GM11168 (cell line): Measurements from ENCODE around the gene FBXO31.
"Not testable (repeated sequence)": the region's sequence is repeated elsewhere in the genome, so short reads cannot be mapped to it uniquely, and the experiment has no call there.

Experiments
- in situ Hi-C: fragments of 300-500 bp; cut with MboI; formaldehyde crosslinking; loops from one replicate; pipeline ENCODE4 v1.12.0; 2022; ENCODE audit warnings: low sequenced_read_pairs; ENCODE audit not compliant: unreplicated experiment

Gene FBXO31

DNA sequence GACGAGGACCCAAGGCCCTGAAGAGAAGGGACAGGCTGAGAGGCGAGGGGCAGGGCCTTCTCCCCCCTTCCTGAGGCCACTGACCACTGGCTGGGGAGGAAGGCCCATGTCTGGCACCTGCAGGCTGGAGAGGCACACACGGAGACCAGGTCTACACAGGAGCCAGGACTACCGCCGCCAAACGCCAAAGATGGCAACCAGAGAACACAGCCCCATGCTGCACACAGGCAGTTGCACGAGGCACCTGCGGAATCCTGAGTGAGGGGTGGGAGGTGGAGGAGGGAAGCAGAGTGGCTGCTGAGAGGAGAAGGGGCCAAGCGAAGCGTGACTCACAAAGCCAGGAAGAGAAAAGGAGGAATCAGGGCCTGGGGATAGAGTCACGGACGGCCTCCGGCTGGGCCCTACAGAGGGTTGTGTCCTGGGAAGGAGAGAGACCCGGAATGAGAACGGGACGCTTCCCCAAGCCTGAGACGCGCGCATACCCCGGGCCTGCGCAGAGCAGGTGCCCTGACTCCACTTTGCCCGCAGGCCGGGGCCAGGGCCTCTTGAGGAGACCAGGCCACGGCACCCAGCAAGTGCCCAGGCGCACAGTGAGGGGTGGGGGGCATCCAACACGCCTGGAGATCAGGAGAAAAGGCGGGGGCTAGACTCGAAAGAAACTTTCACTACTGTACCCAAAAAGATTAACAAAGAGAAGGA, 37.7 kb downstream of the FBXO31 start:
- in situ Hi-C loops: no loop called here

- in situ Hi-C loops: no loop called here
These were observed 38.5 kb downstream of the FBXO31 start for GRCh38 chr16:87344931-87345631.

DNA sequence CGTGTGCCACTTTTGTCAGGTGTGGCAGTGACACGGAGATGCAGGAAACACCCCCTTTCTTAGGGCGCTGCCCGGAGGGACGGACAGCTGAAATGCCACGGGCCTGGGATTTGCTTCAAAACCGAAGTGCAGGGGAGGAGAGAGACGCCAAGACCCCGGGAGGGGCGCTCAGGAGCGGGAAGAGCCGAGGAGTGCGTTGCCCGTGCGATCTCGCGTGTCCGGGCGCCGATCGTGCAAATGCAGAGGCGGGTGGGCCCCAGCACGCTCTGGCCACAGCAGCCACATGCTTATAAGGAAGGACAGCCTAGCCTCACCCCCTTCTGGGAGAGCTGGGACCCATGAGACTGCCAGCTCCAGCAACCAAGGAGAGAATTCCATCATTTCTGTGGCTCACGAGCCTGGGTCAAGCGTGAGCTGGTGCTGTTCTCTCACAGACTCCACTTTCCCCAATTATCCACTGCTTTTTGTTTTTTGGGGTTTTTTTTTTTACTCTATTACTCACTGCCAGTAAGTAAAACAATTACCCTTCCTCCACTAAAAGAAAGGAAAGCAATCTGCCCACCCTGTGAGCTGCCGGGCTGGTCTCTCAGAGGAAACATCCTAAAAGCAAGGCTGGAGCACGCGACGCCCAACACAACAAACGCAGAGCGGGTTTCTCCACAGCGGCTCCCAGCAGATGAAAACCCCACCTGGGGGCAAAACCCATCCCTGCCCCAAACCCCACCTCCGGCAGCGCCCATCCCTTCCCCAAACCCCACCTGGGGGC, 39.2 kb downstream of the FBXO31 start:
- in situ Hi-C loops: no loop called here

- in situ Hi-C loops: no loop called here
These were observed 39.9 kb downstream of the FBXO31 start for GRCh38 chr16:87343753-87344050.

DNA sequence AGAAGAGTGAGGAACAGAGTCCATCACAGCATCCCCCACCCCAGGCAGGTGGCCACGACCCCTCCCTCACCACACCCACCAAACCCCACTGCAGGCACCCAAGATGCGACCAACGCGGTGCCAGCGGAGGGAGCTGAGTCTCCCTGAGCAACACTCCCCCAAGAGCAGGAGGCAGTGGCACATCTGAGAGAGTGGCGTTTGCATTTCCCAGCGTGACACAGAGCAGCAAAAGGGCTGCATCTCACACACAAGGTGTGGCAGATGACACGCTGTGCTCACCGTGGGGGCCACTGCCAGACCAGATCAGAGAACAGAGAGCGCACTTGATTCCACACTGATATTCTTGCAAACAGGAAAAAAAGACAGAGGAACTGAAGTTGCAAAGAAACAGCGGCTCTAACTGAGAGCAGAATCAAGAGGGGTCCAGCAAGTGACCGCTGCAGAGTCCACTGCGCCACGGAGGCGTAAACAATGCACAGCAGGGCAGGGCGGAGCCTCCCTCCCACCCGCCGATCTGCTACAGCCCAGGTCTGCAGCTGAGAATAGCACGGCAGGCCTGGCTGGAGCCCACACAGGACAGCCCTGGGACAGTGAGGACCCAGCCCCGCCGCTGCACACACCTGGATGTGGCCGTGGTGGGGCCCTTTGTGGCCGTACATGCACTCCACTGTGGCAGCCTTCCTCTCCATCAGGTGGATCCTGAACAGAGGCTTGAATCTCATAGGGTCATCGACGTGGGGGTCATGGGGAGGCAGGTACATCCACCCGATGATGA, 40.4 kb downstream of the FBXO31 start:
- in situ Hi-C loops: no loop called here

DNA sequence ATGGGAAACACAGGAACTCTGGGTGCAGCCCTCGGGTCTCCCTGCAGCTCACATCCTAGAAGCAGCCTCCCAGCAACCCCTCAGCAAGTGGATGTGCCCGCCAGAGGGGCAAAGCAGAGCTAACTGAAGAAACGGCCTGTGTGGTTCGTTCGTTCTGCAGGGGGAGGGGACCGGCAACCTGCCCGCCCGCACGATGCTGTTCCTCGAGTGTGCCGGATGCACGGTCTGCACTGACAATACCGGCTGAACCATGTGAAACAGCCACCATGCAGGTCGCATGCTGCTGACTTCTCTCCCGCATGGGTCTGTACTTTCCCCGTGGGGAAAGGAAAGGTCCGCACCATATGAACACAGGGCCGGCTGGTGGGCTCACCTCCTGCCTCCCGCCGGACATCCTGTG, 41.1 kb downstream of the FBXO31 start:
- in situ Hi-C loops: no loop called here

GRCh38 chr16:87340198-87340597, 43.4 kb downstream of the FBXO31 start:
- in situ Hi-C loops: no loop called here

DNA sequence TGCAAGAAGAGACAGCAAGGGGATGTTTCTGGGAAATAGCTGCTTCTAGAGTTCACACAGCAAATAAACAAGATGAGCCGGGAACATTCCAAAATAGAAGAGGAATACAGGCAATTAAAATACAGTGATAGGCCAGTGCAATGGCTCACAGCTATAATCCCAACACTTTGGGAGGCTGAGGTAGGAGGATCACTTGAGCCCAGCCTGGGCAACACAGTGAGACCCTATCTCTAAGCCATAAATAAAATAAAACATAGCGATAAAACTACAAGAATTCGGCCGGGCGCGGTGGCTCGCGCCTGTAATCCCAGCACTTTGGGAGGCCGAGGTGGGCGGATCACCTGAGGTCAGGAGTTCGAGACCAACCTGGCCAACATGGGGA, 43.9 kb downstream of the FBXO31 start:
- in situ Hi-C loops: not testable (repeated sequence)

DNA sequence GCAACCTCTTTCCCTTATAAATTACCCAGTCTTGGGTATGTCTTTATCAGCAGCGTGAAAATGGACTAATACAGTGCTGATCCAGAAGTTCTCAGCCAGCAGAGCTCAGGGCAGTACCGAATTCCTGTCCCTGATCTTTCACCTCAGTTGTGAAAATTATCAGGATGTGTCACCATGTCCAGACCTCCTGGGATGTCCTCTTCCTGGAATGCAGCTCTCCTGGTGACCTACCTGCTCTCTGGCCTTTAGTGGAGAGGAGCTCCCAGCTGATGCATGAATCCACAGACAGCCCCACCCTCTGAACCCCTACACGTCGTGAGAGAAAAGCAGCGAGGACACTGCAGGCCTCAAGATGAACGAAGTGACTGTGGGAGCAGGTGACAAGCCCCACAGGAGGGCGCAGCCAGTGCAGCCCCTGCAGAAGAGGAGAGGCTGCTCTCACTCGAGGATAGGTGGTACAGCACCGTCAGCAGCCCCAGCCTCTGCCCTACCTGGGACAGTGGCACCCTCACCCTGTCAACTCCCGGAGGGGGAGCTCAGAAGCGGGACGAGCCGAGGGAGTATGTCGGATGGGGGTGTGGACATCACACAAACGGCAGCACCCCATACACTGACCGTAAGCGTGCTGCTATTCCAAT, 44.4 kb downstream of the FBXO31 start:
- in situ Hi-C loops: no loop called here

DNA sequence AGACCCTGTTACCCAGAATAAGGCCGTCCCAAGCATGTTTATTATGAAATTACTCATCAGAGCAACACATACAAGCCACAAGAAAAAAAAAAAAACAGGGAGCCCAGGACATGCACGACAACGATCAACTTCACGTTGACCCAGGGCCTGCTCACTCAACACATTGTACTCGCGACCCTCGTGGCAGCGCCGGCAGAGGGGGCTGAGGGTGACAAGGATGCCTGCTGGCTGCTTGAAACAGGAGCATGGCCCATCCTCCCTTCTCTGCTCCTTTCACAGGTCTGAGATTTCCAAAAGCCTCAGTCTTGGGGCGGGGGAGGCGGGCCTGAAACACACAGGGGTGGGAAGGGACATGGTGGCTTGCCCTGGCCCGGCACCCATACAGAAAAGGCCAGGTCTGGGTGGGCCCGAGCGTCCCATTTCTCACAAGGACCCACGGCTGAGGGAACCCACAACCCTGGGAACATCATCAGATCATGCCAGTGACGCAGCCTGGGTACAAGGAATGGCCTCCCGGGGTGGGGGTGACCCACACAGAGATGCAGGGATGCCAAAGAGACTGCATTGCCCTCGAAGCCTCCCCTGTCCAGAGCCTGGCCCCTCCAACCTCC, 45.3 kb downstream of the FBXO31 start:
- in situ Hi-C loops: no loop called here

DNA sequence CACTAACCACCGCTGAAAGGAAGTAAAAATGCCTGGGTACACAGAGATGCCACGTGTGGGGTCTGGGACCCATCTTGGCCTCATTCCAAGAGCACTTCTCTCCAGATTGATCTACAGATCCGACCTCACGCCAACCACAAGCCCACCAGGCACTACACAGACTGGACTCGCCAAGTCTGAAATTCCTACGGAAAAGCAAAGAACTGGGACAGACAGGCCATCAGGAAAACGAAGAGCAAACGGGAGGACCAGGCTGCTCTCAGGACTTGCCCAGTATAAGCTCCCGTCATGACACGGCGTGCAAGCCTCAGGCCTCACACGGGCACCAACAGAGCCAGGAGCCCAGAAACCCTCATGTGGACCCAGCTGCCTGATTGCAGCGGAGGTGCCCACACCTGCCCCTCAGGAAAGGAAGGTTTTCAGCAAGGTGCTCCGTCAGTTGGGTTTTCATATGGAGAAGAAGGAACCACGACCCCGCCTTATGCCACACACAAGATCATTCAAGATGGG, 46.3 kb downstream of the FBXO31 start:
- in situ Hi-C loops: no loop called here

DNA sequence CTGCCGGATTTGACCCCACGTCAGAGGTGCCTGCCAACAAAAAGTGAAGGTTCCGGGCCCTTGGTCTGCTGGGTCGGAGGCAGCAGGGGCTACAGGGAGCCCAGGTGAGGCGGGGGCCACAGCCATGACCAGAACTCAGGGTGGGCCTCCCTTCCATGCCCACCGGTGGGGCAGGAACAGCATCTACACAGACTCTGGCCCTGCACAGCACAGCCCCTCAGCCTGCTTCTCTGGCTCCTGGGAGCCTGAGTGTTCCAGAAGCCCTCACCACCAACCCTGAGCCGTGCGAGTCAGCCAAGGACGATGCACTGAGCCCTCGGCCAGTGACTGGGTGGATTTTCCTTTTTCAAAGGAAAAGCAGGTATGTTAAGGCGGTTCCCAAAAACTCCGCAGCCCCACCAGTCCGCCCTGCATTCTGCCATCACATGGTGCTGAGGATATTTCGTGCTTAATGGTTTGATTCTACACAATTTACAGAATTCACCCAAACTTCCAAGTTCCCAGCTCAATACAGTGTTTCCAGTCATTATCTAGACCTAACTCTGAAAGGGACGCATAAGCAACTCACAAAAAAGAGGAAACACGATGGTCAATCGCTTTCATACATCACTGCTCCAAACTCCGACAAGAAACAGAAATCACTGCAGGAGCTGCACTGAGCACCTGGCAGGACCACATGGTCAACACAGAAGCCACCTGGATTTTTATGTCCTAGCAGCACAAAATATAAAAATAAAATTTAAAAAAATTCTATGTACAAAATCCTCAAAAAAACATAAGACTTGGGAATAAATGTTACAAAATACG, 46.9 kb downstream of the FBXO31 start:
- in situ Hi-C loops: no loop called here

DNA sequence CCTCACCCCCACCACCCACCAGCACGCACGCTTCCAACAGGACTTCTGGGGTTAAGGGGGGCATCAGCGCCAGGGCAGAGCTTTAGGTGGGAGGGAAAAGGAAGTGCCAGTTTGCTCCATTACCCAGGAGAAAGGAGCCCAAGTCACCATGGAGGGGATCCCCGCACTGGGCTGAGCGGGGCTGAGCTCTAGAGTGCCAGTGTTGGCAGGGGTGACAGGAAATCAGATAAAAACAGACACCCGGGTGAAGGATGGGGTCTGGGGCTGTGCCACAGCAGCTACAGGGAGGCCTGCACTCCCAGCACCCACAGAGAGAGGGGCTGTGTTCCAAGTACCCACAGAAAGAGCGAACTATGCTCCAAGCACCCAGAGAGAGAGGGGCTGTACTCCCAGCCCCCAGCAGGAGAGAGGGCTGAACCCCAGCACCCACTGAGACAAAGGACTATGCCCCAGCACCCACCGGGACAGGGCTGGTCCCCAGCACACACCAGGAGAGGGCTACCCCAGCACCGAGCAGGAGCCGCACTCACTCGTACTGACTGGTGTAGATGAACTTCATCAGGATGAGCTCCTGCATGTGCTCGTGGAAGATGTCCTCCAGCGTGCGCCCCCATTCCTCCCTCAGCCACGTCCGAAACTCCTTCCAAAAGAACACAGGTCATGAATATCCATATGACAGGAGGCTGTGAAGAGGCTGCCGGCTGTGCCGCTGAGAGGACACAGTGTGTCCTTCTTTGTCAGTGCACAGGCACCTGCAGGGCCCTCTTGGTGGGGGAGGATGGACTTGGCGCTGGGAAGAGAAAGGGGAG, 47.7 kb downstream of the FBXO31 start:
- in situ Hi-C loops: no loop called here

- in situ Hi-C loops: no loop called here
These were observed 48.6 kb downstream of the FBXO31 start for GRCh38 chr16:87334651-87335624.

DNA sequence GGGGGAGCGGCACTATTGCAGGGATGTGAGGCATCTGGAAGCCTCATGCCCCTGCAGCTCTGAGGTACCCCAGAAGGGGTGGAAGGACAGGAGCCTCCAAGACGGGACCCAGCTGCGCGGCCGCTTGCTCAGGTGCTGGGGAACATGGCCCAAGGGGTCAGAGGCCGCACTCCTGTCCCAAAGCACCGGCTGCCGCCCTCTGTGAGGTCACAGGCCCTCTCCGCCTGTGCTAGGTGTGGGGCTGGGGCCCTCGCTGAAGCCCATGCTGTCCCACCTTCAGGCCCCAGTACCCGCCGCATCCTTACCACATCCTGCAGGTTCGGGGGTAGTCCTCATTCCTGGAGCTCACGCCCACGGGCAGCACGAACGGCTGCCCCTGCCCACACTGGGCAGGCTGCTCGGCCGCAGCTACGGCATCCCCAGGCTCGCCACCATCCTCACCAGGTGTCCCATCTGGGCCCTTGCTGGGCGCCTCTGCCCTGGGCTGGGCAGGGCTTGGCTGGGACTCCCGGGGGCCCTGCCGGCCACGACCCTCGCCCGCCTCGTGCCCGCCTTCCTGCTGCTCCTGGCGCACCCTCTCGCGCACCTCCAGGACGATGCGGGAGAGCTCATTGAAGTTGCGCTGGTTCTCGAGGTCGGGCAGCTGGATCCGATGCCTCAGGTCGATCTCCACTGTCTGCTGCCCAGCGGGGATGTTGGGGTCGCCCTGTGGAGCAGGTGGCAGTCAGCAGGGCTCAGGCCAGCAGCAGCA, 49.8 kb downstream of the FBXO31 start:
- in situ Hi-C loops: no loop called here

- in situ Hi-C loops: no loop called here
These were observed 50.5 kb downstream of the FBXO31 start for GRCh38 chr16:87333101-87333500.
